CD4-positive, alpha-beta T cell treated with Interleukin-15 for 4 hours (primary cell): ENCODE data around the gene CECR2.

Experiments used
- DNase-seq: peaks from one replicate; pipeline ENCODE4 v3.0.0-alpha.2; 2020; ENCODE audit warnings: low spot score

CECR2 gene

DNA sequence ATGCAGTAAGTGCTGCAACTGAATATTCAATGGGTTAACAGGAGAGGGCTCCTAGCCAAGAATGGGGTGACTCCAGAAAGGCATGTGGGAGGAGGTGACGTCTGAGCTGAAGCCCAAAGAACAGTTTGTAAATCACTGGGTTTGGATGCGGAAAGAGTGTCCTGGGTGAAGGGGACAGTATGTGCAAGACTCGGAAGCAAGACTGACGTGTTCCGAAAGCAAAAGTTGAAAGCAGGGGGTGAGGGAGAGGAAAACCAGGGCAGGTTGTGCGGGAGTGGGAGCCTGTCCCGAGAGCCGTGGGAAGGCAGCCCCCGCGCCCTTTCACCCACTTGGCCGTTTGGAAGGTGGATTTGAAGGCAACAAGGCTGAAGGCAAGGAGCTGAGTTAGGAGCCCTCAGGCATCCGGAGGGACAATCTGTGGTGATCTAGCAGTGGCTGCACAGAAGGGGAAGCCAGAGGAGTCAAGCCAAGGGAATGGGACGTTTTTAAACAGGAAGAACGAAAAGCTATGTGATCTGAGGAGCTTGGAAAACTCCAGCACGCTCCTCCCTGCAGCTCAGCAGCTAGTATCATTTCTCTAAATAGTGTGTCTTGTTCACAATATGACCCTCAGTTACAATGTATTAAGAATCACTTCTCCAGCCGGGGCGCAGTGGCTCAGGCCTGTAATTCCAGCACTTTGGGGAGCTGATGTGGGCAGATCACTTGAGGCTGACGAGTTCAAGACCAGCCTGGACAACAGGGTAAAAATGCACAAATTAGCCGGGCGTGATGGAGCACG is 201.8 kb downstream of the CECR2 start:
- DNase-seq = no peak

DNA sequence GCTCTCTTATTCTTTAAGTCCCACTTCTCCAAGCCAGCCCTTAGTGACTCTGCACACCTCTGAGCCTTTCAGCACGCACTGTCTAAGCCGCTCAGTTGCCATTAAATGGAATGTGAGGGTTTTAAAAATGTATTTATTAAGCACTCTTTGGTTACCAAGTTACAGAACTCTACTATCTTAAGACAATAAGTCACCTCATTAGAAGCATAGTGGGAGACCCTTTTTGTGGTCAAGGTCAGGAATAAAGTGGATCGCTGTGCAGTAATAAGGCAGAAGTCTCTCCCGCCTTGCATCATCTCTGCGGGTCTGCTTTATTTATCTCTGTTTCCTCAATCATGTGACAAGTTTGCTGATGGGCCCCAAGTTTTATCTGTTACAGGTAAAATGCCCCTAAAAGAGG is 205.9 kb downstream of the CECR2 start:
- DNase-seq = no peak

DNA sequence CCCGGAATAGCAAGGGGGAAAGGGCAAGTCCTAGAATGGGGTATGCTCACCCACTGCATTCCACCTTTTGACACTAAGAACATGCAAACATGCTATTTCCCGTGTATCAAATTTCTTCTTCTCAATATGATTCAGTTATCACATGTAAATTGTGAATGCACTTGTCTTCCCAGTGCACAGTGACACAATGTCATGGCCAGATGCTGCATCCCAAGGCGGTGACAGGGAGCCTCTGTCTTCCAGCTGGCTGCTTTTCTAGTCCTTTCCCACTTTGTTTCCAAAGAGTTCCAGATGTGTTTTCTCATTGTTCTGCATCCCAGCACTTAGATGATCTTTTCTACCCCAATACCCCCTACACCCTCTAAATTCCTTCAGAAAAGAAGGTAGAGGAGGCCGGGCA is 206.4 kb downstream of the CECR2 start:
- DNase-seq = no peak

DNA sequence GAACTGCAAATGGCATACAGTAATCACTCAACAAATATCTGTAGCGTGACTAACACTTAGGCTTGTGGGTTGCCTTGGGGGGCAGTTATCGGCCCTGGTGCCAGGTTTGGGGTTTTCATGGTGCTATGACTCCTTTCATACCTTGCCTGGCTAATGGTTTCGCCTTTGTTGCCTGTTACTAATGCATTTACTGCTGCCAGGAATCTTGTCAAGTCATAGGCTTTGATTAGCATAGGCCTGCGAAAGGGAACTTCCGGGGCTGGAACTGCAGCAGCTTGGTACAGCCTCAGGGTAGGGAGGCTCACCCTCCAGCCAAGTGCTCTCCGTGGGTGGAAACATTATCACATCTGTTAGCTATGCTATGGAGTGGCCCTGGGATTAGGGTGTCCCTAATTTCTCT is 207.2 kb downstream of the CECR2 start:
- DNase-seq = no peak

DNA sequence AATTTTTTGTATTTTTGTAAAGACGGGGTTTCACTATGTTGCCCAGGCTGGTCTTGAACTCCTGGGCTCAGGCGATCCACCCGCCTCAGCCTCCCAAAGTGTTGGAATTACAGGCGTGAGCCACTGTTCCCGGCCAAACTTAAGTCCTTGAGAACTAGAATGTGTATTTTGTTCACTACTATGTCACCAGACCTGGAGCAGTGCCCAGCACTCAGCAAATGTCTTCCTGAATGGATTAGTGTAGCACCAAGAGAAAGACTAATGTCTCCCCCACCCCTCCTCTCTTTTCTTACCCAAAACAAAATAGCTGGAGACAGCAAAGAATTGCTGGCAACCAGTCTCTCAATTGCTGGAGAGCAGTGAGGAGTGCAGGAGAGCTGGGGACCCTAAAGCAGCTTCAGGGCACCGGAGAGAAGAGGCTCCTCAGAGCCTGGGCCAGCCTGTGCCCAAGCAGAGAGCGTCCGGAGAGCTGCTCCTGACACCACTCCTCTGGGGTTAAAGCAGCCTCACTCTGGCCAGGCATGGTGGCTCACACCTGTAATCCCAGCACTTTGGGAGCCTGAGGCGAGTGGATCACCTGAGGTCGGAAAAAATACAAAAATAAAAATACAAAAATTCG is 209.0 kb downstream of the CECR2 start:
- DNase-seq = no peak

DNA sequence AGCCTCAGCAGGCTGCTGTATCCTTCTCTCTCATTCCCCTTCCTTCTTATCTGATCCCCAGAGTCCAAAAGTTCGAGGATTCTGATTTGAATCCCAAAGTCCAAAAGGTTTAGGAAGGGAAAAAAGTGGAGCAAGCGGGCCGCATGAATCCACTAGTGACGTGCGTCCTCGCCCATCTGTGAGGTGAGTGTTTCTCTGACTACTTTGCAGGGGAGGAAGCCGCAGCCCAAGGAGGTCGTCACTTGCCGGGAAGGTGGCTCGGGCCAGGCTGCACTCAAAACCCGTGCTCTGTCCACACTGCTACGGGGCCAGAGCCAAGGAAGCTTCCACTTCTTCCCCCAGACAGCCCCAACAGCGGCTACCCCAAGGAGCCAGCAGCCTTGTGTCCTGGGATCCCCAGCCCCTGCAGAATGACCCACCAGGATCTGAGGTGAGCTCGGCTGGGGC is 210.3 kb downstream of the CECR2 start:
- no peak for DNase-seq

DNA sequence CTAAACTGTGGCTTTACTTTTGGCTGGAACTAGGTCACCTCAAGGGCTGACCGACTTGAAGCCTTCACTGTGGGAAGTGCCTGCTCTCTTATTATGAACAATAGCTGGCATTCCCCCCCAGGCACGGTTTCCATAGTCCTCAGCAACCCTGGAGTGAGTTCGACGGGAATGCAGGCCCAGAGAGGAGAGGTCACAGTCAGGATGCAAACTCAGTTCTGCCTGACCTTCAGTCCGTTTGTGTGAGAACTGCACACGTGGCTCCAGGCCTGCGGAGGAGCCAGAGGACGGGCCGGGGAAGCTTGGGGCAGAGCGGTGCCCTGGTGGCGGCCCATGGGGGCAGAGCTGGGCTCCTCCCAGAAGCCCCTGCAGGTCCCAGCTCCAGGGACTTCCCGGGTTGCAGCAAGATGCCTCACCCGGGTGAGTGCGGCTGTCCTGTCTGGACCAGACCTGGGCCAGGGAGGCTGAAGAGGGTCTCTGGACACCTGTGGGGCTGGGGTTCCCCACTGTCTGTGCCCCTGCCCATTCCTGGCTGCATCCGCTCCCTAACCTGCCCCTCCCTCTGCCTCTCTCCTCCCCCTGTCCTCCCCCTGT is 211.3 kb downstream of the CECR2 start:
- no peak for DNase-seq

DNA sequence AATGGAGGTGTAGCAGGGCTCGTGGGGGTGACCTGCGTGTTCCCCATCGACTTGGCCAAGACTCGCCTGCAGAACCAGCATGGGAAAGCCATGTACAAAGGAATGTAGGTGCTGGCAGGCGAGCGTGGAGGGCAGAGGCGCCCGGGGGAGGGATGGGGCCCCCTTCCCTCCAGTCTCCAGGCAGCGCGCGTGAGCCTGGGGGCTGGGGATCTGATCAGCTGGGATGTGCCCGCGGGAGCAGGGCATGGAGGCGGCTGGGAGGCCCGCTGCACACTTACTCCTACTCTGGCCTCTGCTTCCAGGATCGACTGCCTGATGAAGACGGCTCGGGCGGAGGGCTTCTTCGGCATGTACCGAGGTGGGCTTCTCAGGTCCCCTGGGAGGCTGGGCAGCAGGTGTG is 211.8 kb downstream of the CECR2 start:
- DNase-seq = no peak

DNA sequence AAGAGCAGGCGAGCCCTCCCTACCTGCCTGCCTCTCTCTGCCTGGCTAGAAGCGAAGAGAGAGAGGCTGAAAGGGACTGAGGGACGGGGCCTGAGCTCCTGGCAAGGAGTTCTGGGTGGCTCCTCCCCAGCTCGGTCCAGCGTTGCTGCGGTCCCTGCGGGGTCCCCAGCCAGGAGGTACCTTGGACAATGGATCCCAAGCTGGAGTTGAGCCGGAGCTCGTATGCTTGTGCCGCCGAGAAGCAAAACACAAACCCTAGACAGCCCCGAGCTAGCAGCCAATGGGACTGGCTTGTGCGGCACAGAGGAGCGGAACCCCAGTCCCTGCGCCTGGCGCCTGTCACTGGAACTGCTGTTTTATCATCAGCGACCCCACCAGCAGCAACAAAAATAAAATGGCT is 212.4 kb downstream of the CECR2 start:
- DNase-seq = no peak

DNA sequence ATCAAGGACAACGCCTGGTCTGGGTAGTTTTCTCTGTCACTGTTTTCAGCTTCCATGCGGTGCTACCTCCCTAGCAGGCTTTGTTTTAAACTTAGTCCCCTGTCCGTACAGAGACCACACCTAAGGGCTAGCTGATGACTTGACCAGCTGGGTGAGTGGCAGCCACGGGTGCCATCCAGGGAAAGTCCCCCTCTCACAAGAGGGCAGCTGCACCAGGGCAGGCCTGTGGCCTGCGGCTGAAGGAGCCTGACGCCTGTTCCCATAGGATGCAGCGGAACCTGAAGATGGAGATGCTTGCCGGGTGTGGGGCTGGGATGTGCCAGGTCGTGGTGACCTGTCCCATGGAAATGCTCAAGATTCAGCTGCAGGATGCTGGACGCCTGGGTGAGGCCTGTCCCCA is 213.9 kb downstream of the CECR2 start:
- DNase-seq = no peak

DNA sequence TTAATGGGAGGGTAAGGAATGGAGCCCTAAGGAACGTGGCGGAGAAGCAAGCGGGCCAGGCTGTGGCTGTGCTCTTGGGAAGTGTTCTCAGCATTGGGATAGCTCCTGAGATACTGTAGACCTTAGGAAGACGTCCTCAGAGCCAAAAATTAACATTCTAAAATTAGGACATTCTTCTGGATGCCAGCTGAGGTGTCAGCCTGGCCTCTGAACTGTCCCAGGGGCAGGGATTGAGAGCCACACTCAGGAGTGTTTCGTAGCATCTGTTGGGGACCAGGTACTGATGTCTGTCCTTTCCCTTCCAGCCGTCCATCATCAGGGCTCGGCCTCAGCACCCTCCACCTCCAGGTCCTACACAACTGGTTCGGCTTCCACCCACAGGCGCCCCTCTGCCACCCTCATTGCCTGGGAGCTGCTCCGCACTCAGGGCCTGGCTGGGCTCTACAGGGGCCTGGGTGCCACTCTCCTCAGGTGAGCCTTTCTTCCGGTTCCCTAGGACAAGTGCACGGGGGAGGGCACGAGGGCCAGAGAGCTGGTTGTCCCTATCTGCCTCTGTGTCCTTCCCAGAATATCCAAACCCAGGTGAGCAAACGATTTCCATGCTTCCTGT is 217.7 kb downstream of the CECR2 start:
- DNase-seq = no peak

DNA sequence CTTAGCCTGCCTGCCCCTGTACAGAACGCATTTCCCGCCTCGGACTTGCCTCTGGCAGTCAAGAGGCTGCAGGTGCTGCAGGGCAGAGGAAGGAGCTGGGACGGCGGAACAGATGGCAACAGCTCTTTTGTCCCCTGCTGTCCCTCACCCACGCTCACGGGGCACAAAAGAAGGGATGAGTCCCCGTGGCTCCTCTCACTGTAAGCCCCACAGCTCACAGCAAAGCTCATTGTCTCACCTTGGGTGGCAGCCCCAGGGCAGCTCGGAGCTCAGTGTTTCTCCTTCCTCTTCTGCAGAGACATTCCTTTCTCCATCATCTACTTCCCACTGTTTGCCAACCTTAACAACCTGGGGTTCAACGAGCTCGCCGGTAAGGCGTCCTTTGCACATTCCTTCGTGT is 218.4 kb downstream of the CECR2 start:
- DNase-seq = no peak

DNA sequence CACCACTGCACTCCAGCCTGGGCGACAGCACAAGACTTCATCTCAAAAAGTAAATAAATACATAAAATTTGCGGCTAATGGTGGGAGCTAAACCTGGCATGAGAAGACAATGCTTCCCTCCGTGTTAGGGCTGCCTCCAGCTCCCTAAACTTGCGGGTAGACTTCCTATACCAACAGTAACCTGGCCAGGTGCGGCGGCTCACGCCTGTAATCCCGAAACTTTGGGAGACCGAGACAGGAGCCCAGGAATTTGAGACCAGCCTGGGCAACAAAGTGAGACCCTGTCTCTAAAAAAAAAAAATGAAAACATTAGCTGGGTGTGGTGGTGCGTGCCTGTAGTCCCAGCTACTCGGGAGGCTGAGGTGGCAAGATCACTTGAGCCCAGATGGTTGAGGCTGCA is 219.3 kb downstream of the CECR2 start:
- DNase-seq = no peak

DNA sequence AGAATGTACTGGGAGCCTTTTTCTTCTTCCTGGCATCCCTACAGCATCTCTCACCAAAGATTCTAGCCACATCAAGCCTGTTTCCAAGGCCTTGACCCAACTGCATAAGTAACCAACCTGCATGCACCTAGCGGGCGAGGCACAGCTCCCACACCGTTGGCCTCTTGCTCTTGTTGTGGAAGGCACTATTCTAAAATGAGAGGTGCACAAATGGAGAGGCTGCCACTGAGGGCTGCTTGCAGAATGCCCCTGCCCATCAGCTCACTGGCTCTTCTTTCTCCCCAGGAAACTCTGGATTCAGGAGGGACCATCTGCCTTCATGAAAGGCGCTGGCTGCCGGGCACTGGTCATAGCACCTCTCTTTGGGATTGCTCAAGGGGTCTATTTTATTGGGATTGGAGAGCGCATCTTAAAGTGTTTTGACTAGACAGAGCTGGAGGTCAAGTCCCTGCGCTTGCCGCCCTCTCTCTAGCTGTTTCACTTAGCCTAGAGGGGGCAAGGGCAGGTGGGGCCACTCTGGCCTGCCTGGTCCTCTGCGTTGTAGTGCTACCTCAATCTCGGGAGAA is 220.6 kb downstream of the CECR2 start:
- DNase-seq = no peak

DNA sequence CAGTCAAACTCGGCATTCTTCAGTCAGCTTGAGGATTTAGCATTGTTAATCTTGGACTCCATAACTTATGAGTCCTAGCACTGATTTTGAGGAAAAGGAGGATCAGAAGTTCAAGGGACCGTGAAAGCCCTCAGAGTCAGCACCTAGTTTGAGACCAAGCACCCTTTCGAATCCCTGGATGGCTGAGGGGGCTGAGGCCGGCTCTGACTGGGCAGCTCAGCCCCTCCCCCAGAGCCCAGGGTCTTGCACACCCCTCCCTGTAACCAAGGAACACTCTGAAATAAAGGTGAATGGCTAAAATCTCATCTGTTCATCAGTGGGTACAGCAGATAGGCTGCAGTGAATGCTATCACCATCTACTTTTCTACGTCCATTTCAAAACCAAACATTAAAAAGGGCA is 221.3 kb downstream of the CECR2 start:
- DNase-seq = no peak

DNA sequence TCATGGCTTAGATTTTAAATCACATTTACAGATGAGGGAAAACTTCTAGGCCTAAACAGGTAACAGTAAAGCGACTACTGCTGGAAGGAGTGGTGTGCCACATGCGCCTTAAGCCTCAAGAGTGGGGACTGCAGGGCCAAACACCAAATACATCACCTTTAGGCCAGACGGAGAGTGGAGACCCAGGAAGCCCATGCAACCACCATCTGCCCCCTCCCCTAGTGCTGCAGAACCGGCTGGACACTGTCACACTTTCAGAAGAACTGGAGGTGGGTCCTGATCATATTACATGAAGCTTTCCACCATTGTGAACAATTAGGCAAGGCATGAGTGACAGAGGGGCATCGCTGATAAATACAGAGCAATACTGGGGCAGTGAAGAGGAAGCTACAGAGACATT is 222.9 kb downstream of the CECR2 start:
- DNase-seq = no peak

DNA sequence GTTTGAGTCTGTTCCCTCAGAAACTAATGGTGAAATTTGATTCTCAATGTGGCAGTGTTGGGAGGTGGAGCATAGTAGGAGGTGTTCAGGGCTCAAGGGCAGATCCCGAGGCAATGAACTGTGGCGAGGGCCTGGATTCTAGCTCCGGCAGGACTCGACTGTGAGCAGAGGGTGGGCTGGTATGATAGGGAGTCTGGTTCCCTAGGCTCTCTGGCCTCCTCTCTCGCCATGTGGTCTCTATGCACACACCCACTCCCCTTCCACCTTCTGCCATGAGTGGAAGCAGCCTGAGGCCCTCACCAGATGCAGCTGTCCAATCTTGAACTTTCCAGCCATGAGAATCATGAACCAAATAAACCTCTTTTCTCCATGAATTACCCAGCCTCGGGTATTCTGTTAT is 227.0 kb downstream of the CECR2 start:
- no peak for DNase-seq

DNA sequence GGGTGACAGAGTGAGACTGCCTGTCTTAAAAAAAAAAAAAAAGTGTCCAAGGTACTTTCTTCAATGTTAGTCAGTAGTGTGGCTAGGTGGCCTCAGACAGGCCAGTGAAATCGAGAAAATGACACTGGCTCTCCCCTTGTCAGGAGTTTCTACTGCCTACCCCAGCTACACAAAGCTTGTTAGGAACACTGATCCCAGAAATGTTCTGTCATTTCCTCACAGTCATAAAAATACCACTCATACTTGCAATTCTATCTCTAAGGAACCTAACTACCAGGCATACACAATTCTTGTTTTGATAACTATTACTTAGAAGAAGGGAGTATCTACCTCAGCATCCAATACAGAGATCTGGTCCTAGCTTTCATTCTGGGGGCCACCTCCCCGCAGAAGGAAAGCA is 228.0 kb downstream of the CECR2 start:
- no peak for DNase-seq

DNA sequence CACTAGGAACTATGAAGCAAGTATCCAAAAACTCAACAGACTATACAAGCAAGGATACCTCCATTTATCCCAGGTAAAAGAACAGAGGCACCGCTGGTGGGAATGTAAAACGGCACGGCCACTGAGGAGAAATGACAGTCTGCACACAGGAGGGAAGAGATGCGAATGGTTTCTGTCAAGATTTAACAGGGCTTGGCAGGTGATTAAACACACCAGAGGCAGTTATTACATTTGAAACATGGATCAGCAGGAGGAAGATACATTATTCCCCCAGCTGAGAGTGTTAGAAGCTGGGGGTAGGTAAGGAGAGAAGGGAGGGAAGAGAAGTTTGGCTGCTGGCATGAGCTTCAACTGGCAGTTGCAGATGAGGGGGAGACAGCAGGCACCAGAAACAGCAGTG is 229.1 kb downstream of the CECR2 start:
- no peak for DNase-seq

DNA sequence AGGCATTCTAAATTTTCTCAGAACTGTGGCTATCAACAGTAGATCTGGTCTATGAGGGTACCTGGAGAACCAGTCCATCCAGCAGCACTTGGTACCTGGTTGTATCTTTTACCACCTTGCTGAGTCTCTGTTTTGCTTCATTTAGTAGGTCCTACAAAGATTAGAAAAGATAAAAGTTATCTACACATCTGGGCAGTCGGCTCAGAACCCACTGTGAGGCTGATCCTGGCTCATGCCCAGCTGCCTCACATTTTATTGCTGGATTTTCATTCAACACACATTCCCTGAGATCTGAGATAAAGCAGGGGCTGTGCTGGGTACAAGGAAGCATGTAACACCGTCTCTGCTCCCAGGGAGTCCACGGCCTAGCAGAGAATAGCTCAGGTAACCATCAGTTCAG is 231.8 kb downstream of the CECR2 start:
- DNase-seq = no peak

DNA sequence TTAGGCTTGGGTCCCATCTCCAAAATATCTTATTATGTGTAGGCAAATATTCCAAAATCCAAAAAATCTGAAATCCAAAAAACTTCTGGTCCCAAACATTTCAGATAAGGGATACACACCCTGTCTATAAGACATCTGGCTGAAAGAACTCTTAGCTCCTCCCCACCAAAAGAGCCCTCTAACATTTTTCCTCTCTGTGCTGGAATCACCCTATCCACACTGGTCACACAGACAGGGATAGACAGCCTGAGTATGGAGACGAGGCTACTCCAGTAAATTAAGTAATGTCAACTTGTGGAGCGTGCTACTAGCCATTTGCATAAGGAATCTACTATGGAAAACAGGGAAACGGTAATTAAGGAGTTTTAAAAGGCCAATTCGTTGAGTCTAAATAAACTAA is 234.4 kb downstream of the CECR2 start:
- DNase-seq = no peak

DNA sequence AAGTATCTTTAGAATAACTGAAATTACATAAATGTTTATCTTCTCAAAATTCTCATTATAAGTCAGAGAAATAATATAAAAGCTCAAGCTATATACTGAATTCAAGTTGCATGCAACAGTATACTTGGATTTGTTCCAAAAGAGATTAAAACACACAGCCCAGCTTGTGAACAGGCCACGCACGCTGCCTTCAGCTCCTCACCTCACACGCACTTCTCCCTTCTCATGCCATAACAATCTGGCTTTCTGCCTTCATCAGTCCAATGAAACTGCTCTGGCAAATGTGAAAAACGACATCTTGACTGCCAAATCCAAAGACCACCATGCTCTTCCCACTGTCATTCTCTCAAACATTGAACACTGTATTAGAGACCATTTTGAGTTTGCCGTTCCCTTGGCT is 237.2 kb downstream of the CECR2 start:
- no peak for DNase-seq
